DMS153 (cell line): ENCODE data around the gene STX11.

Experiments used
- DNase-seq: peaks from one replicate; lab custom pipeline; 2025; lab: John Stamatoyannopoulos, UW

Gene STX11

GRCh38 chr6:144143106-144143505 is 7.2 kb upstream of the STX11 start:
- no peak for DNase-seq

GRCh38 chr6:144143878-144144277 is 6.4 kb upstream of the STX11 start:
- no peak for DNase-seq

GRCh38 chr6:144144996-144145395 is 5.3 kb upstream of the STX11 start:
- DNase-seq = no peak

- DNase-seq = no peak
Measured at GRCh38 chr6:144145541-144145940, 4.8 kb upstream of the STX11 start.

GRCh38 chr6:144148886-144149285 is 1.4 kb upstream of the STX11 start:
- DNase-seq = no peak

- no peak for DNase-seq
Measured at GRCh38 chr6:144149558-144149893, 791 bp upstream of the STX11 start.

- DNase-seq = no peak
Measured at GRCh38 chr6:144150710-144151657, 667 bp downstream of the STX11 start.

GRCh38 chr6:144152334-144152900 is 2.1 kb downstream of the STX11 start:
- DNase-seq = no peak

- no peak for DNase-seq
Measured at GRCh38 chr6:144153260-144153659, 2.9 kb downstream of the STX11 start.

GRCh38 chr6:144153971-144154370 is 3.7 kb downstream of the STX11 start:
- no peak for DNase-seq

GRCh38 chr6:144155529-144155928 is 5.2 kb downstream of the STX11 start:
- DNase-seq = no peak

- no peak for DNase-seq
Measured at GRCh38 chr6:144156338-144156737, 6.0 kb downstream of the STX11 start.

- no peak for DNase-seq
Measured at GRCh38 chr6:144156991-144157390, 6.7 kb downstream of the STX11 start.

GRCh38 chr6:144158133-144158532 is 7.8 kb downstream of the STX11 start:
- DNase-seq = no peak

GRCh38 chr6:144159223-144159622 is 8.9 kb downstream of the STX11 start:
- DNase-seq = no peak

GRCh38 chr6:144159742-144160141 is 9.4 kb downstream of the STX11 start:
- DNase-seq = no peak

- no peak for DNase-seq
Measured at GRCh38 chr6:144160431-144161005, 10.2 kb downstream of the STX11 start.

GRCh38 chr6:144161975-144162374 is 11.7 kb downstream of the STX11 start:
- DNase-seq = no peak

- DNase-seq = no peak
Measured at GRCh38 chr6:144162977-144163376, 12.7 kb downstream of the STX11 start.

GRCh38 chr6:144165784-144166183 is 15.5 kb downstream of the STX11 start:
- no peak for DNase-seq

- DNase-seq = no peak
Measured at GRCh38 chr6:144170044-144170443, 19.7 kb downstream of the STX11 start.

- no peak for DNase-seq
Measured at GRCh38 chr6:144171406-144171805, 21.1 kb downstream of the STX11 start.

- DNase-seq = no peak
Measured at GRCh38 chr6:144174006-144174405, 23.7 kb downstream of the STX11 start.
